Smooth muscle cell (in vitro differentiated cells): ENCODE data around the gene TRDMT1. TPM values are rescaled to one million over a fixed set of nuclear protein-coding genes. Genes with fewer than 3 reads are reported as not detected.

Experiments
- DNase-seq: peaks from one replicate; lab custom pipeline; 2025; ENCODE audit not compliant: unreplicated experiment; lab: John Stamatoyannopoulos, UW
- H2AFZ ChIP-seq: fragments of 200-600 bp; sonication (generic); 2 replicates; pipeline ENCODE4 v1.6.0; 2016; ENCODE audit warnings: antibody characterized with exemption, low read depth, mild to moderate bottlenecking
- H3F3A ChIP-seq: fragments of 200-600 bp; sonication (generic); 2 replicates; pipeline ENCODE4 v1.6.0; 2017; ENCODE audit warnings: antibody characterized with exemption, low read depth
- H3K27ac ChIP-seq: fragments of 200-600 bp; sonication (generic); 2 replicates; pipeline ENCODE4 v1.5.1; 2016; ENCODE audit warnings: low read depth, mild to moderate bottlenecking
- H3K27me3 ChIP-seq: fragments of 200-600 bp; sonication (generic); 2 replicates; pipeline ENCODE4 v1.6.1; 2016; ENCODE audit warnings: low read depth, mild to moderate bottlenecking
- H3K36me3 ChIP-seq: fragments of 200-600 bp; sonication (generic); 2 replicates; pipeline ENCODE4 v1.5.1; 2016; ENCODE audit warnings: low read depth
- H3K4me1 ChIP-seq: fragments of 200-600 bp; sonication (generic); 2 replicates; pipeline ENCODE4 v1.5.1; 2016; ENCODE audit warnings: low read depth
- H3K4me2 ChIP-seq: fragments of 200-600 bp; sonication (generic); 2 replicates; pipeline ENCODE4 v1.6.0; 2016; ENCODE audit warnings: mild to moderate bottlenecking
- H3K4me3 ChIP-seq: fragments of 200-600 bp; sonication (generic); 2 replicates; pipeline ENCODE4 v1.5.1; 2016; ENCODE audit warnings: mild to moderate bottlenecking
- H3K79me2 ChIP-seq: fragments of 200-600 bp; sonication (generic); 2 replicates; pipeline ENCODE4 v1.6.0; 2016; ENCODE audit warnings: low read depth, mild to moderate bottlenecking
- H3K9ac ChIP-seq: fragments of 200-600 bp; sonication (generic); 2 replicates; pipeline ENCODE4 v1.6.0; 2016; ENCODE audit warnings: low read depth
- H3K9me3 ChIP-seq: fragments of 200-600 bp; sonication (generic); replicated peaks from 2 replicates; pipeline ENCODE4 v1.5.1; 2016; ENCODE audit warnings: low read depth
- H4K20me1 ChIP-seq: fragments of 200-600 bp; sonication (generic); 2 replicates; pipeline ENCODE4 v1.6.0; 2016; ENCODE audit warnings: low read depth
- CTCF ChIP-seq: fragments of 200-600 bp; sonication (generic); IDR thresholded peaks from 2 replicates; pipeline ENCODE4 v1.5.1; 2017; ENCODE audit warnings: borderline replicate concordance, mild to moderate bottlenecking, antibody characterized with exemption; ENCODE audit not compliant: insufficient read depth, poor library complexity, severe bottlenecking
- WGBS: methylation state at CpG from one replicate; pipeline ENCODE4 v1.1.7; 2016; ENCODE audit warnings: low lambda C conversion rate; 5-methylcytosine and 5-hydroxymethylcytosine counted together
- polyA plus RNA-seq: library from polyadenylated mRNA; unstranded; fragments of >200 nt; fragmentation: Nextera tagmentation; extraction: Ambion mirVana; gene quantifications from 2 replicates; pipeline ENCODE4 v1.2.1, GENCODE V29; 2016
- total RNA-seq: library from RNA; depleted of rRNA; stranded (reverse); fragments of >200 nt; gene quantifications from 2 replicates; pipeline ENCODE4 v1.2.3, GENCODE V29; 2014

TRDMT1 gene
- total and polyA plus RNA-seq, 2 experiments from 2014 or later: 2.5 to 7.3 TPM

DNA sequence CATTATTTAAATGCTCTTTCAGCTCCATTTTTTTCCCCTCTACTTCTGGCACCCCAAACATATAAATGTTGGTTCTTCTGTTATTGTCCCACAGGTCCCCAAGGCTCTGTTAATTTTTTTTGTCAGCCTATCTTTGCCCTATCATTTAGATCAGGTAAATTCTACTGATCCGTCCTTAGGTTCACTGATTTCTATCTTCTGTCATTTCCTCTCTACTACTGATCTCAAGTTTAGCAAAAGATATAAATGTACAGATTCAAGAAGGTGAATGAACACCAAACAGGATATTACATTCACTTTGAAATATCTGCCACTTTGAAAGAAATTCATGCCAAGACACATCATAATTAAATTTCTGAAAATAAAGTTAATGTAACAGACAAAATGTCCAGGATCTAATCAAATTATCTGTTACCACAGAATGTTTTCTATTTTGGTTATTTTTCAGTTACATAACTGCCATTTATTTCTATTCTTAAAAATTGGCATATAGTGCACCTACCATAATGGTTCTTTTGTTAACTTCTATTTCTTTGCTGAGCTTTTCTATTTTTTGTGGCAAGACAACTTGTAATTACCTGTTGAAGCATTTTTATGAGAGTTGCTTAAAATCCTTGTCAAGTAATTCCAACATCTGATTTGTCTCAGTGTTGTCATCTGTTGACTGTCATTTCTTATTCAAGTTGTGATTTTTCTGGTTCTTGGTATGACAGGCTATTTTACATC is 59.8 kb downstream of the TRDMT1 start:
- Histone ChIP-seq H3K4me1 (peaks cover 5% of the 10 kb centered on the region), H3K4me2 (no peak overlapping the region), H3K27me3 (no peaks in the 10 kb centered on the region), H4K20me1 (no peaks in the 10 kb centered on the region), H3K27ac (no peak overlapping the region), H3K9ac (no peak overlapping the region), H3K79me2 (no peaks in the 10 kb centered on the region), H3K9me3 (no peaks in the 10 kb centered on the region), H3F3A (no peaks in the 10 kb centered on the region), H3K4me3 (no peak overlapping the region), H2AFZ (no peak overlapping the region), H3K36me3 (no peaks in the 10 kb centered on the region)
- DNase-seq: no peak
- TF ChIP-seq CTCF: no peak
- 88% methylated on average over 1 of the region's 1 CpG for WGBS

GRCh38 chr10:17140386-17140761 is 61.1 kb downstream of the TRDMT1 start:
- Histone ChIP-seq H3K4me3 (no peak overlapping the region), H3F3A (no peaks in the 10 kb centered on the region), H3K27me3 (no peaks in the 10 kb centered on the region), H3K9me3 (no peaks in the 10 kb centered on the region), H3K4me2 (no peak overlapping the region), H3K9ac (no peak overlapping the region), H2AFZ (no peak overlapping the region), H3K4me1 (peaks cover 5% of the 10 kb centered on the region), H4K20me1 (no peaks in the 10 kb centered on the region), H3K27ac (no peak overlapping the region), H3K36me3 (no peaks in the 10 kb centered on the region), H3K79me2 (no peaks in the 10 kb centered on the region)
- no peak for TF ChIP-seq CTCF
- DNase-seq: no peak

GRCh38 chr10:17138460-17139042 is 62.9 kb downstream of the TRDMT1 start:
- Histone ChIP-seq H3K27me3 (no peaks in the 10 kb centered on the region), H3F3A (no peaks in the 10 kb centered on the region), H3K27ac (no peak overlapping the region), H3K4me3 (no peak overlapping the region), H3K79me2 (no peaks in the 10 kb centered on the region), H3K4me1 (peaks cover 14% of the 10 kb centered on the region), H2AFZ (no peak overlapping the region), H4K20me1 (no peaks in the 10 kb centered on the region), H3K9me3 (no peaks in the 10 kb centered on the region), H3K4me2 (no peak overlapping the region), H3K9ac (no peak overlapping the region), H3K36me3 (no peaks in the 10 kb centered on the region)
- no peak for DNase-seq
- WGBS: 75% methylated on average over 5 of the region's 5 CpGs
- no peak for TF ChIP-seq CTCF

DNA sequence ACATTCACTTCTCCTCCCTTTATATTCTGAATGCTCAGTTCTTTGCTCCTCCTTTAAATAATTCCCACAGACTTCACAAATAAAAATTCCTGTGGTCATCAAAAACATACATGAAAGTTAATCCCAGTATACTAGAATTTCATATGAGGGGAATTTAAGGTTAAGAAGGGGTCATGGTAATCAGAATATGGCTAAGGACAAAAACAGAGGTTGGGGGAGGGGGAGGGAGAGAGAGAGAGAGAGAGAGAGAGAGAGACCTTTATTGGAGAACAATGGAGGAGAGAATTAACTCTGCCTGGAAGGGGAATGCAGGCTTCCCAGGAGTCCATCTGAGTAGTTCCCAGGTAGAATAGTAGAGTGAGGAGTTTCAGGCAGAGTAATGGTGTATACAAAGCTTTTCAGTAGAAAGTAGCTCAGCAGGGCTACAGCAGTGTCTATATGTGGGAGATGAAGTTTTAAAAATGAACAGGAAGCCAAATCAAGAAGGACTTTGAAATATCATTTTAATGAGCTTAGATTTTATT is 66.7 kb downstream of the TRDMT1 start:
- no peak for DNase-seq
- Histone ChIP-seq H3K4me1 (peaks cover 14% of the 10 kb centered on the region), H3K4me3 (no peak overlapping the region), H3K4me2 (no peak overlapping the region), H3K79me2 (no peaks in the 10 kb centered on the region), H3K36me3 (no peaks in the 10 kb centered on the region), H3K27ac (no peak overlapping the region), H3K9me3 (no peaks in the 10 kb centered on the region), H3K27me3 (no peaks in the 10 kb centered on the region), H4K20me1 (no peaks in the 10 kb centered on the region), H3K9ac (no peak overlapping the region), H2AFZ (no peak overlapping the region), H3F3A (no peaks in the 10 kb centered on the region)
- TF ChIP-seq CTCF: no peak
